Medulla oblongata (tissue), 1 donor: ENCODE data around the gene SMURF2.

Experiments used
- DNase-seq: peaks from one replicate; pipeline ENCODE4 v3.0.0-alpha.2; 2015; ENCODE audit errors: extremely low spot score

Gene SMURF2

DNA sequence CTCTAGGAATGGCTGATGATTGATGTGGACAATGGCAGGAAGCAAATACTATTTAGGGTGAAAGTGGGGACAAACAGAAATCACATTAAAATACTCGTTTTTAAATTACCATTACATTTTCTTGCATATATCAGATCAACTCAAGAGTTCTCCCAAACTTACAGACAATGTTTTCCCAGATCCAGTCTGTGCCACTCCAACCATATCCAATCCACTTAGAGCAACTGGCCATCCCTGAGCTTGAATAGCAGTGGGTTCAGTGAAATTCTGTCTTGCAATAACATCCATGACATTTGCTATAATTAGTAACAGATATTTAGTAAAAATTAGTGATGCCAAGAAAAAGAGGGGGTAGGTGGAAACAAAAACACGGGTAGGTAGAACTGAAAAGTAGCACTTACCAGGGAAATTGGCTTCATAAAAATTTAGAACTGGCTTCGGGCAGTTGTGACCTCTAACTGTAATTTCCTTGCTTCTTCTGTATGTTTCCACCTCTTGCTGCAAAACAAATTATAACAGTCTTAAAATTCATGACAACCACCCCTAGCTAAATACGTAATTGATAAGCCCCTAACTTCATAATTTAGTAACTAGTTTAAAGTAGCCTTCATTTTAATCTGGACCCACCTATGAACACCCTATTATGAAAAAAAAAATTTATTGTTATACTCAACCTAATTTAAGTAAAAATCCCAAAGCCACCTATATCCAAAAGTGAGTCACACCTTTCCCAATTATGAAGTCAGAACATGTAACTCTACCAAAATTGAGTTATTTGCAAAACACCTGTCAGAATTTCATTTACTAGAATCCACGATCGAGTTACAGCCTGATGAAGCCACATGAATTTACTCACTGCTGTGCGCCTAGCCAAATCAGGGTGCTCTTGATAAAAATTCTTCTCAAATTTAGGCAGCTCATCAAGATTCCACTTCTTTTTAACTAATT lies 158.0 kb downstream of the SMURF2 start:
- no peak for DNase-seq

DNA sequence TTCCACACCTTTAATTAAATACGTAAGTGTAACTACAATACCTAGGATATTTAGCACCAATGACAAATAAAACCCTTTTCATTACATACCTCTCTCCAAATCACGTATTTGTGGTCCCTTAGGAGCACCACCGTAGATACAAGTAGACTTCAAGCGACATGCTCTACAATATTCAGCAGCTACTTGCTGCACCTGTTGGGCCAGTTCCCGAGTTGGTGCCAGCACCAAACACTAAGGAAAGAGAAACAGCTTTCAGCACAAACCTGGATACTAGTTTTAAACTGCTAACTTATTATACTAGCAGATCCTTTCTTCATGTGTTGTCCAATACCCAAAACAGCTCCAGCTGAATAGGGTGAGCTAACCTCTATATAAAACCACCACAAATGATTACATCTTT lies 158.8 kb downstream of the SMURF2 start:
- DNase-seq = no peak

DNA sequence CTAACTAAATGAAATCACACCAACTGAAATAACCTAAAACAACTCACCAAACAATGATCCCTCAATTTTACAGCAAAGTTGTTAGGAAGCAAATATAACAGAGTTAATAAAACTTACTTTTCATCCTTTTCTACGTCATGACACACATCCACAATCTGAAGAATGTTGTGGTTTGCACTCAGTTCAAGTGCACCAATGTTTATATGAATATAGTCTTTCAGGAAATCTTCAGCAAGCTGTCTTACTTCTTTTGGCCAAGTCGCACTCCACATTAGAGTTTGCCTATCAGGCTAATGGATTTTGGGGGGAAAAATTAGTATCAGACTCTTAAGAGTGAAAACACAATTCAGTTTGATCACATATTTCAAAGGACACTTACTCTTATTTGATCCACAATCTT lies 159.3 kb downstream of the SMURF2 start:
- no peak for DNase-seq

DNA sequence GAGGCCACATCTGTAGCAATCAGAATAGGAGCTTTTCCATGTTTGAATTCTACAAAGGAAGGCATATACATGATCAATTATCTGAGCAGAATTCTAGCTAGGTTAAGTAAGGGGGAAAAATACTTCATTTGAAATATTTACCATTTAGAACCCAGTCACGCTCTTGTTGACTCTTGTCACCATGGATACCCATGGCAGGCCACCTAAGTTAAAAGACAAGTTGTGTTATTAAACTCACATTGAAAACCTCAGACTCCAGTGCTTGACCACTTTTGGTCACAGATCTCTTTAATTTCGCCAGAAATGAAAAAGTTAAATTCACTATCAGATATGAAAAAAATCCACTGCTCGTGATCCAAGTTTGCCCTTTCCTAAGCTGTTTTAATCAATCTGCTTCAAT lies 160.1 kb downstream of the SMURF2 start:
- DNase-seq = no peak

DNA sequence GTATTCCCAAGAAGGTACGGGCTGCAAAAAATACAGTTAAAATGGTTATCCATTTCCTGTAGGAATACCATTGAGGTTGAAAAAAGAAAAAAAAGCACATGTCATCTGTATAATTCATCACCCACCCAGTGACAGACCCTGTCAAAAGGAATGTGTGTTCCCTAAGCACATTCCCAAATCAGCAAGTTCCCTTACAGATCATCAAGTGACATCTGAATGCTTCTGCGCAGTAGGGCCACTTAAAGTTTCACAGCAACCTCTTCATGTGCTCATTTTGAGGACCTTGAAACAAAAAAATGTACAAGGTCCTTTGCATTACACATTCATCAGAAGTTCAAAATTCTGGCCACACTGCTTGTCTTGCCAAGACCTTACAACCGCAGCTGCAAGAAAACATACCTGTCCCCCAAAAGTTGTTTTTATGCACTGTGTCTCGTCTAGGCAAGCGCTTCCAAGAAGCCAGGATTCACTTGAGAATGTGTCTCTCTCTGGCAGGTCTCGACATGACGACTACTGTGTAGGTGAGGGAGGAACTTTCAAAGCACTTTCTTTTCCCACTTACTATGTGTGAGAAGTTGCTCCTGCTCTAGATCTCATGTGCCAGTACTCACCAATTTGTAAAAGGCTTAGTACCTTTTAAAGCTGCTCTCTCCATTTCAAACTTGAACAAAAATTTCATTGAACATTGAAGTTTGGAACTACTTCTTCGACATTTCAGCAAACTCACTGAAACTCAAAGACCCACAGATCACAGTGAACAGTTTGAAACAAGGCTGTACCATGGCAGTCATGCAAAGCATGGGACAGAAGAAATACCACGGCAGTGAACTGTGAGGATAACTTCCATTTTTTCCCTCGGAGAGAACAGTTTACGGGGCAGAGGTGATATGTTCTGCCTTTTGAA lies 161.0 kb downstream of the SMURF2 start:
- DNase-seq = no peak

DNA sequence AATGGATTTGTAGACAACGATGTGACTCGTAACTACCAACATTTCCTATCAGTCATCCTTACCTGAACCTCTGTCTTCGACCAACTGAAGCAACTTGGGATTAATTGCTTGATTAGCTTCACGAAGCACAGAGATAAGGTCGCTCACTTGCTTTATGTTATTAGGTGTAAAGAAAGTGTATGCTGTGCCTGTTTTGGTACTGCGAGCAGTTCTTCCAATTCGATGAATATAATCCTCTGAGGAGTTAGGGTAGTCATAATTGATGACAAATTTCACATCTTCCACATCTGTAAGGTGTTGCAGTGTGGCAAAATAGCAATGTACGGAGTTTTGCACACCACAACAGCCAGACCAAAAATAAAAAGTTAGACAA lies 161.6 kb downstream of the SMURF2 start:
- no peak for DNase-seq

DNA sequence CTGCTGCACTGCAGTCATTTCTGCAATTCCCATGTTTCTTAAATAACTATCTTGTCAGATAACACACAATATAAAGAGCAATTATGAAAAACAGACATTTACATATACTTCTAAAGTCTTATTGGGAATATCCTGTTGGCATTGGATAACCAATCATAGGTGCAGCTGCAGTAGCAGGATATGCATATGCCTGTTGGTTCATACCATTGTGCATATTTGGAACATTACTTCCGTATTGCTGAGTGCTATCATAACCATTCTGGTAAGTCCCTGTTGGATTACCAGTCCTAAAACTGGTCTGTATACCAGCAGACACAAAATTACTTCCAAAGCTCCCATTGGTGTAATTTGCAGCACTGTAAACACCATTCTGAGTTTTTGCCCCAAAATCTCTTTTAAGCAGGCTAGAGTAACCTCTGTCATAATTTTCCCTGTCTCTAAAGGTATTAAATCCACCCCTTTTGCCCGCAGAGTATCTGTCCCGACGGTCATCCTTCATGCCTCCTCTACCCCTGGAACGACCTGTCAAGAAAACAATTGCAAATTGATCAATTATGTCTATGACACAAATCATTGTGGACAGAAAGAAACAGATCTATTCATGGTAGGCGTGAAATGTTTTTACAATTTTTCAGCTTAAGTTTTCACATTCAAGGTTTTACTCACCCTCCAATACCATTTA lies 162.2 kb downstream of the SMURF2 start:
- no peak for DNase-seq

DNA sequence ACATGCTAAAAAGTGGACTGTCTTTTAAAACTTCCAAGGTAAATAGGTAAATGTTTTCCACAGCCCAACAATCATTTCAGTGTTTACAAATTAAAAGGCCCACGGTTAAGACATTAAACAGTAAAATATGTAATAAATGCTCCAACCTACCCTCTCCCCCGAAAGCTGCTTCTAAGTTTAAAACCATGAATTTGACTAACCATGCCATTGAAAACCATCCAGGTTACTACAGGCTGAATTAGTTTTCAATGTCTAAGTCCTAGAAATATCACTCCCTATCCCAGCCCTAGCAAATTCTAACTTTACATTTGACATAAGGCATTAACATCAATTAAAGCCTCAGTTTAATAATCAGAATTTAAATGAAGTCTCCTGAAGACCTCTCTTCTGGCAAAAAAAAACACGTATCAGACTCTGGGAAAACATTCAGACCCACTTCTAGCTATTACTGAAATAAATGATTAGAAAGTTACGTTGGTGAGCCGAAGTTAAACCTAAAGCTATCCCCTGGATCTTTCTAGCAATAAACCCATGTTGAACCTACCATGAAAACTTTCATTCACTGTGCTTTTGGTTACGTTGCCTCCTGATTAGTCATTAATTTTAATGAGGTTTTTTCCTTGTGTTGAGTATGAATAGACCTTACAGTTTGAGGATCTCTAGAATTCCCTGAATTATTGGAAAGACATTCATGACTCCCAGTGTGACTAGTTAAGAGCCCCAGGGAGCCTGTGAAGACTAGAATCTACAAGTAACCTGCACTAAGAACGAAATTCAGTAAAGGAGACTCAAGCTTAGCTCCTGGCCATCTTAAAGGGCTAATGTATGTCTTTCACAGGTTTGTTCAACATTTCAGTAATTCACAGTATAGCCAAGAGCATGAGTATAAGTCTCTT lies 163.6 kb downstream of the SMURF2 start:
- no peak for DNase-seq

DNA sequence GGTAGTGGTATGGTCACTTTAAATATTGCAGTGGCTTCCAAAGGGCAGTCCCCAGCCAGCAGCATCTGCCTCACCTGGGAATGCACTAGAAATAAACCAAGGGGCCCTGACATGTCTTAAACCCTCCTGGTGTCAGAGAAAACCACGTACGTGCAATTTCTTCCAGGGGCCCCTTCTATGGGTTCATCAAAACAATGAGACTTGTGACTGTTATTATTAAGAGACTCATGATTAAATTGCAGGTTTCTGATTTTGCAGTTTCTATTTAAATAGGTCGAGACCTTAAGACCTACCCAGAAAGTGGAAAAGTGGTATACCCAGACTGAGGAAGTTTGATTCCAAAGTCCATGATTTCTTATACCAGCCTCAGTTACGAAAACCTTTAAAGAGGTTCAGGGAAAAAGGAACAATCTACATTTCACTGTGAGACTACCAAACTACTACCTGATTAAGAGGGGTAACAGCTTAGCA lies 164.5 kb downstream of the SMURF2 start:
- DNase-seq = no peak

DNA sequence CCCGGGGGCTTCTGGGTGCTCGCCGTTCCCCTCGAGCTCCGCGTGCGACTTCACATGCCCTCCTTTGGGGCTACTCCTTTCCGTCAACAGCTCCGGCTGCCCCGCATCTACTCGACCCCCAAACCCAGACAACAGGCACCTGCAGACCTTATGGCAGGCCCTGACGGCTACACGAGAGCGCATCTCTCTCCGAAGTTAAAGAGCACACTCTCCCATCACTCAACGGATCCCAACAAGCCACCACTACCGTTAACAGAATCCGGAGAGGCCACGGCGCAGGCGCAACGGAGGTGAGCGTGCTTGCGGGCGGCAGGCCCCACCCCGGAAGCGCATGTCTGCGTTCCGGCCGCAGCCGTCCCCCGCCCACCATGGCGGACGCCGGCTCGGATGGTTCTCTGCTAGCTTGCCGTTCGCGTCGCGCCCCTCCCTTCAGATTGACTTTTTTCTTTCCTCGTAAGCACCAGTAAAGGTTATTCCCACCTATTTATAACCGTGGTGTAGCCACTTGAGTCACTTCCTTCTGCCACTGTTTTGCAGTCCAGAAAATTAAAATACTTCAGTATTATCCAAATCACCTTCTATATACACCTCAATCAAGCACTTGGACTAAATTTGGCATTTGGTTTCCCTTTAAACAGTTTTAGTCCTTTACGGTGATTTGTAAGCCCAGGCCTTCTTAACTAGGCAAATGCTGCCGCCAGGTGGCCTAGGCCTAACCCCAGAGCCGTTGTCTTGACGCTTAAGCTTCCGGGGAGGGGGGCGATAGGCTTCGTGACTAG lies 165.1 kb downstream of the SMURF2 start, which contains the start of gene POLG2:
TSS of gene POLG2 (minus strand) at position 269 of the 779 bp plus-strand sequence. CDS start at position 183, 86 bp downstream.
- DNase-seq = peak; percentile 91

DNA sequence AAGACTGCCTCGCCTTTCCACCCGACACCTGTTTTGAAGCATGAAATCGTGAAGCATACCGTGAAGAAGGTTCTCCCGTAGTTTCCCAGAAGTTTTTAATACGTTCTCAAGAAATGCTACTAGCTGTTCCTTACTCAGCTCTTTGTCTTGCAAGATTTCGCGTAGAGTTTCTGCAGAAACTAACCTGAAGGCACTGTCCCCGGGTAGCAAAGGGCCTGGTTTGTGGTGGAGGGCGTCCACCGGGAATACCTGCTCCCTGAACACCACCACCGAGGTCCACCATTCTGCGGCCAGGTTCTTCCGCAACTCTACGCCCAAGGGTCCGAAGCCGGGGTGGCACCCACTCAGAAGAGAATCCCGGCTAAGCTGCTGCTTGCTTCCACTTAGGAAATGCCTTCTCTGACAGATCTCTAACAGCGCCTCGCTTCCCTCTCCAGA lies 165.7 kb downstream of the SMURF2 start:
- DNase-seq = no peak
